ENCODE data around the gene ZNF189.

ZNF189 gene

DNA sequence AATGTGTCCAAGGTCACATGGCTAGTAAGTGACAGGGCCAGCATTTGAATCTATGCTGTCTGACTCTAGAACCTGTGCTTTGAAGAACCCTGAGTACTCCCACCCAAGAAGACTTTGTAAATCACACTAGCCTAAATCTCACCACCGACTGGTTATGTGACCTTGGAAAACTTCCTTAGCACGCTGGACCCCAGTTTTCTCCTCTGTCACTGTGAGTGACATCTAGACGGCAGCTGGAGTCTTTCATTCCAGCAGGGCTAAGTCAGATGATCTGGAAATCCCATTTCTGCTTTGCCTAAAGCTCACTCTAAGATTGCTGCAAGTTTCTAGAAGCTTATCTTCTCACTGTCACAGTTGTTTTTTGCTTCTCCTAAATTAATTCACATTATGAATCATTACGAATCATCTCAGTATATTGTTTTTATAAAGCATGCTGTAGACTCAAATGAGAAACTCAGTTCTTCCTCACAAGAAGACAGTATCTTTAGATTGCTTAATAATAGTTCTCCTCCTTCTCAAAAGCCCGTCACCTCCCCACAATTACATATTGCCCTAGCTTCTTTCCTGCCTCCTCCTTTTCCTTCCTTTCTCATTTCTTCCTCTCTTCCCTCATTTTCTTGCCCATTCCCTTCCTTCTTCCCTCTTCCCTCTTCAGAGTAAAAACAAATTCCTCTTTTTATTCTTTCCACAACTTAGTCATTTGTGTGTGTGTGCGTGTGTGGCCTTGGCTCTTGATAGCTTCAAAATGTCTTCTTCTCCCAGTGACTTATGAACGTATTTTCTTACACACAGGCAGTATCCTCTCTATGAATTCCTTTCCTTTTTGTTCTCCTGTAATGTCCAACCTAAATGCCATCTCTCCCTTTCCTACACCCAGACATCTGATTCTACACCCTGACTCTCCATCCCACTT is 20.1 kb downstream of the ZNF189 start:
- H3K36me3 ChIP-seq (ENCODE audit: control insufficient read depth, insufficient read depth, low read length): no peaks in the 10 kb centered on the region
- H3K4me1 ChIP-seq (ENCODE audit: control insufficient read depth, insufficient read depth, low read length): no peaks in the 10 kb centered on the region
- H3K27me3 ChIP-seq (ENCODE audit: control insufficient read depth, insufficient read depth, low read length, poor library complexity, severe bottlenecking): no peaks in the 10 kb centered on the region
- no peak overlapping the region for H3K27ac ChIP-seq (ENCODE audit: insufficient read depth, low read depth, low read length, poor library complexity, severe bottlenecking)
- 87 to 89% methylated on average over 6 to 7 of the region's 7 CpGs for WGBS, 2 experiments
- H3K9me3 ChIP-seq (ENCODE audit: control insufficient read depth, low read length): no peaks in the 10 kb centered on the region
- no peak overlapping the region for H3K4me3 ChIP-seq (ENCODE audit: insufficient read depth, low read depth, low read length)

DNA sequence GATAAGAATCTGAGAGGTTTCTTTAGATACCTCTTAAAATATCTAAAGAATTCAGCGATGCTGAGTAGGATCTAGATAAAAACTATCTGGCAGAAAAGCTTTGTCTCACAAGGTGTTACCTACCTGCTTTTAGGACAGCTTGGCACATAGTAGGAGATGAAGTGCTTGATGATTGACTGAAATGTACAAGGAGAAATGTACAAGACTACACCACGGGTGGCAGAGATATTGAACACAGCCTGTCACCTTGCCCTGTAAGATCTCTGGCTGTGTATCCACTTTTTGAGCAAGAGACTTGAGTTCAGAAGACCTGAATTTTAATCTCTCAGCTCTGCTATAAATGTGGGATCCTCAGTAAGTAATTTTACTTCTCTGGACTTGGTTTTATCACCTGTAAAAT is 21.2 kb downstream of the ZNF189 start:
- Histone ChIP-seq H3K9me3 (ENCODE audit: control insufficient read depth, low read length) (no peaks in the 10 kb centered on the region), H3K27me3 (ENCODE audit: control insufficient read depth, insufficient read depth, low read length, poor library complexity, severe bottlenecking) (no peaks in the 10 kb centered on the region), H3K4me1 (ENCODE audit: control insufficient read depth, insufficient read depth, low read length) (no peaks in the 10 kb centered on the region), H3K4me3 (ENCODE audit: insufficient read depth, low read depth, low read length) (no peak overlapping the region), H3K36me3 (ENCODE audit: control insufficient read depth, insufficient read depth, low read length) (no peaks in the 10 kb centered on the region), H3K27ac (ENCODE audit: insufficient read depth, low read depth, low read length, poor library complexity, severe bottlenecking) (no peak overlapping the region)
- 89 to 95% methylated on average over 2 of the region's 2 CpGs for WGBS, 2 experiments

DNA sequence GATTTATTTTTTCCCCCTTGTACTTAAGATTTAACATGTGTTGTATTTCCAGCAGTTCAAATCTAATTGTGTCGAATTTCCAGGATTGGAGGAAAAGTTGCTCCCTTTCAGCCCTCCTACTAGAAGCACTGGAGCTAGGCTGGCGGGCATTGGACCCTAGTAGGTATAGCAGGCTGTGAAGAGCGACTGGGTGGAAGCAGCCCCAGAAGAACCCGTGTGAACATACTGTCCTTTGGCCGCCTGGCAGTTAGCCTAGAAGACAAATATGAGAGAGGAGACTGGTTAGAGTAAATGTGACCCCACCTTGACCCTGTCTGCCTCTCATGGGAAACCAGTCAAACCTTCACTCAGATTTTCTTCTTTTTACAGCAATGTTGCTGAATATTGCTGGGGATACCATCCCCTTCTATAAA is 23.0 kb downstream of the ZNF189 start:
- no peaks in the 10 kb centered on the region for H3K4me1 ChIP-seq (ENCODE audit: control insufficient read depth, insufficient read depth, low read length)
- no peaks in the 10 kb centered on the region for H3K27me3 ChIP-seq (ENCODE audit: control insufficient read depth, insufficient read depth, low read length, poor library complexity, severe bottlenecking)
- H3K27ac ChIP-seq (ENCODE audit: insufficient read depth, low read depth, low read length, poor library complexity, severe bottlenecking): no peak overlapping the region
- H3K9me3 ChIP-seq (ENCODE audit: control insufficient read depth, low read length): no peaks in the 10 kb centered on the region
- WGBS, 2 experiments: 92 to 93% methylated on average over 5 of the region's 5 CpGs
- no peaks in the 10 kb centered on the region for H3K36me3 ChIP-seq (ENCODE audit: control insufficient read depth, insufficient read depth, low read length)
- no peak overlapping the region for H3K4me3 ChIP-seq (ENCODE audit: insufficient read depth, low read depth, low read length)

DNA sequence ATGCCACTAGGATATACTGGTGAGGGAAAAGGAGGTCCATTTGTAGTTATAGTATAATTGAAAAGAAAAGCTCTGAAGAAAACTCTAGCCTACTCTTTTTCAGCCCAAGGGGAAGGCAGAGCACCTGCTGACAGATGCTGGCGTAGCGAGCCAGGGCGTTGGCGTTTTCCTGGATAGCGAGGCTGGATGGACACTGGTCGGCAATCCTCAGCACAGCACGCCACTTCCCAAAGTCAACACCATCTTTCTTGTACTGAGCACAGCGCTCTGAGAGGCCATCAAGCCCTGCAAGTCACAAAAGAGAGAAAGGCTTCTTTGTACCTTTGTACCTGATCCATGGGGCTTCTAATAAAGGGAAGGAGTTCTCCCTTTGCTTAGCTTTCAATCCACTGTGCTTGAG is 28.7 kb downstream of the ZNF189 start:
- no peaks in the 10 kb centered on the region for H3K36me3 ChIP-seq (ENCODE audit: control insufficient read depth, insufficient read depth, low read length)
- no peak overlapping the region for H3K27ac ChIP-seq (ENCODE audit: insufficient read depth, low read depth, low read length, poor library complexity, severe bottlenecking)
- no peaks in the 10 kb centered on the region for H3K4me1 ChIP-seq (ENCODE audit: control insufficient read depth, insufficient read depth, low read length)
- no peak overlapping the region for H3K4me3 ChIP-seq (ENCODE audit: insufficient read depth, low read depth, low read length)
- no peaks in the 10 kb centered on the region for H3K27me3 ChIP-seq (ENCODE audit: control insufficient read depth, insufficient read depth, low read length, poor library complexity, severe bottlenecking)
- 91 to 94% methylated on average over 8 of the region's 8 CpGs for WGBS, 2 experiments
- no peaks in the 10 kb centered on the region for H3K9me3 ChIP-seq (ENCODE audit: control insufficient read depth, low read length)

GRCh38 chr9:101427957-101428655 is 29.5 kb downstream of the ZNF189 start:
- Histone ChIP-seq H3K4me1 (ENCODE audit: control insufficient read depth, insufficient read depth, low read length) (no peaks in the 10 kb centered on the region), H3K9me3 (ENCODE audit: control insufficient read depth, low read length) (no peaks in the 10 kb centered on the region), H3K36me3 (ENCODE audit: control insufficient read depth, insufficient read depth, low read length) (no peaks in the 10 kb centered on the region), H3K27me3 (ENCODE audit: control insufficient read depth, insufficient read depth, low read length, poor library complexity, severe bottlenecking) (no peaks in the 10 kb centered on the region), H3K27ac (ENCODE audit: insufficient read depth, low read depth, low read length, poor library complexity, severe bottlenecking) (no peak overlapping the region), H3K4me3 (ENCODE audit: insufficient read depth, low read depth, low read length) (no peak overlapping the region)
- 100% methylated on average over 3 of the region's 3 CpGs for WGBS, 2 experiments

DNA sequence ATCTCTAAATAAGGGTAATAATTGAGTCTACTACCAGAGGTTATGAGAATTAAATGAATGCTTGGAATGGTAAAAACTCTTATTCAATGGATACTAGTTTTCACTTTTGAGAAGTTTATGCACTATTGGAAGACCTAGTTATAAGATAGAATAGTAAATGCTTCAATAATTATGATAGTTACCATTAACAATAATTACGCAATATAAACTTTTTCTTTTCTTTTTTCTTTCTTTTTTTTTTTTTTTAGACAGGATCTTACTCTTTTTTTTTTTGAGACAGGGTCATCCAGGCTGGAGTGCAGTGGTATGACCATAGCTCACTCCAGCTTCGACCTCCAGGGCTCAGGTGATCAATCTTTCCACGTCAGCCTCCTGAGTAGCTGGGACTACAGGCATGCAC is 30.3 kb downstream of the ZNF189 start:
- no peaks in the 10 kb centered on the region for H3K4me1 ChIP-seq (ENCODE audit: control insufficient read depth, insufficient read depth, low read length)
- WGBS, 2 experiments: 88 to 92% methylated on average over 2 of the region's 3 CpGs
- no peak overlapping the region for H3K27ac ChIP-seq (ENCODE audit: insufficient read depth, low read depth, low read length, poor library complexity, severe bottlenecking)
- H3K27me3 ChIP-seq (ENCODE audit: control insufficient read depth, insufficient read depth, low read length, poor library complexity, severe bottlenecking): no peaks in the 10 kb centered on the region
- H3K9me3 ChIP-seq (ENCODE audit: control insufficient read depth, low read length): no peaks in the 10 kb centered on the region
- H3K36me3 ChIP-seq (ENCODE audit: control insufficient read depth, insufficient read depth, low read length): no peaks in the 10 kb centered on the region
- H3K4me3 ChIP-seq (ENCODE audit: insufficient read depth, low read depth, low read length): no peak overlapping the region

- H3K4me1 ChIP-seq (ENCODE audit: control insufficient read depth, insufficient read depth, low read length): no peaks in the 10 kb centered on the region
- no peak overlapping the region for H3K27ac ChIP-seq (ENCODE audit: insufficient read depth, low read depth, low read length, poor library complexity, severe bottlenecking)
- no peaks in the 10 kb centered on the region for H3K9me3 ChIP-seq (ENCODE audit: control insufficient read depth, low read length)
- WGBS, 2 experiments: 93 to 94% methylated on average over 7 of the region's 7 CpGs
- no peak overlapping the region for H3K4me3 ChIP-seq (ENCODE audit: insufficient read depth, low read depth, low read length)
- H3K27me3 ChIP-seq (ENCODE audit: control insufficient read depth, insufficient read depth, low read length, poor library complexity, severe bottlenecking): no peaks in the 10 kb centered on the region
- no peaks in the 10 kb centered on the region for H3K36me3 ChIP-seq (ENCODE audit: control insufficient read depth, insufficient read depth, low read length)
Observed at GRCh38 chr9:101429736-101430135, 31.1 kb downstream of the ZNF189 start.

DNA sequence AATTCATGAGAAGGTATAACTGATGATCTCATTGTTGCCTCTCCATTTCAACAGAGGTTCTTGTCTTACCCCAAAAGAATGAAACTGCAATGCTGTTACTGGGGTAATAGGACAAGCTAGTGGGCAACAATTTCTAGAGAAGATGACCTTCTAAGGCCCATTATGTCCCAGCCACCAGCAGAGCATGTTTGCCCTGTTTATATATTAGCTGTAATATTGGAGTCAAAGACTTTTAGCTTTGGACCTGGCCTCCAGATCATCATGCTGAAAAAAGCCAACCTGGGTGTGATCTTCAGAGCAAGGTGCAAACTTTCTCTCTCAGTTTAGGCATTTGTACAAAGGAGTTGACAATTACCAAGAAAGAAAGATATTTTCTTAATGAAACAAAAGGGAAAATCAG is 33.5 kb downstream of the ZNF189 start:
- Histone ChIP-seq H3K9me3 (ENCODE audit: control insufficient read depth, low read length) (no peaks in the 10 kb centered on the region), H3K27me3 (ENCODE audit: control insufficient read depth, insufficient read depth, low read length, poor library complexity, severe bottlenecking) (no peaks in the 10 kb centered on the region), H3K4me3 (ENCODE audit: insufficient read depth, low read depth, low read length) (no peak overlapping the region), H3K36me3 (ENCODE audit: control insufficient read depth, insufficient read depth, low read length) (no peaks in the 10 kb centered on the region), H3K4me1 (ENCODE audit: control insufficient read depth, insufficient read depth, low read length) (no peaks in the 10 kb centered on the region), H3K27ac (ENCODE audit: insufficient read depth, low read depth, low read length, poor library complexity, severe bottlenecking) (no peak overlapping the region)

DNA sequence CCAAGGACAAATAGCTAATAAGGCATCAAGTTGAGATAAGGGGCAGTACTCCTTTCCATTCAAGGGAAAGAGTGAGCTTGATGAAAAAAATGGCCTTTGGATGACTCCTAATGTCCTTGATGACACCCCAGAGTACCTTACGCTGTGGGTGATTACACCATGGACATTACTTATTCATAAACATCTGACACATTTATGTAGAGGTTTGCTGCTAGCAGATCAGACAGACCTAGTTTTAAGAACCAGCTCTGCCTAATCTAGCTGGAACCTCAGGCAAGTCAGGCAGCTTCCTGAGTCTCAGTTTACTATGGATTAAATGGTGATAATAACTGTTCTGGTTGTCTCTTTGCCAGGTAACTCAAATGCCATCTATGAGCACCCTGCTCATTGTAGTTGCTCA is 34.1 kb downstream of the ZNF189 start:
- Histone ChIP-seq H3K9me3 (ENCODE audit: control insufficient read depth, low read length) (no peaks in the 10 kb centered on the region), H3K27ac (ENCODE audit: insufficient read depth, low read depth, low read length, poor library complexity, severe bottlenecking) (no peak overlapping the region), H3K27me3 (ENCODE audit: control insufficient read depth, insufficient read depth, low read length, poor library complexity, severe bottlenecking) (no peaks in the 10 kb centered on the region), H3K4me3 (ENCODE audit: insufficient read depth, low read depth, low read length) (no peak overlapping the region), H3K36me3 (ENCODE audit: control insufficient read depth, insufficient read depth, low read length) (no peaks in the 10 kb centered on the region), H3K4me1 (ENCODE audit: control insufficient read depth, insufficient read depth, low read length) (no peaks in the 10 kb centered on the region)
- 100% methylated on average over 1 of the region's 1 CpG; no CpG with 5 or more reads in 1 of the 2 experiments for WGBS, 2 experiments

DNA sequence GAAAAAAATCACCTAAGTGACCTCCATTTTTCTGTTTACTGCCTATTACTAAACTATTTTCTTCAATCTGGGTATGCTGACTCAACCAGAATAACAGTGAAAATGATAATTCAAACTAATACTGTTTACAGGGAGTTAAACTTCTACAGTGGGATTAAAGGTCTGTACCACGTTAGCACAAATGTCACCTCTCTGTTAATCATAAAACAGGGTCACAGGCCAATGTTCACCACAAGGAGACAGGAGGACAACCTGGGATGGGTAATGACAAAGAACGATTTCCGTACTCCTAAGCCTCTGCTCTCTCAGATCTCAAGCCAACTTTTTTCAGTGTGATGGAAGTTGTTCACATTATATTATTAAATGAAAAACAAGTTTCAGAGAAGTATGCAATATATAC is 34.6 kb downstream of the ZNF189 start:
- H3K4me1 ChIP-seq (ENCODE audit: control insufficient read depth, insufficient read depth, low read length): no peaks in the 10 kb centered on the region
- WGBS, 2 experiments: 78 to 98% methylated on average over 3 of the region's 3 CpGs
- H3K27ac ChIP-seq (ENCODE audit: insufficient read depth, low read depth, low read length, poor library complexity, severe bottlenecking): no peak overlapping the region
- H3K9me3 ChIP-seq (ENCODE audit: control insufficient read depth, low read length): no peaks in the 10 kb centered on the region
- H3K36me3 ChIP-seq (ENCODE audit: control insufficient read depth, insufficient read depth, low read length): no peaks in the 10 kb centered on the region
- H3K4me3 ChIP-seq (ENCODE audit: insufficient read depth, low read depth, low read length): no peak overlapping the region
- no peaks in the 10 kb centered on the region for H3K27me3 ChIP-seq (ENCODE audit: control insufficient read depth, insufficient read depth, low read length, poor library complexity, severe bottlenecking)
